Nephron progenitor cell (in vitro differentiated cells): ENCODE data around the gene GPR161.

Experiments
- DNase-seq: peaks from one replicate; pipeline ENCODE4 v3.0.0; 2021
- H3K27ac Mint-ChIP-seq: 2 replicates; pipeline ENCODE4 v1.8.0; 2021; ENCODE audit warnings: mild to moderate bottlenecking, moderate library complexity, mixed read lengths
- H3K27me3 Mint-ChIP-seq: 2 replicates; pipeline ENCODE4 v1.8.0; 2021; ENCODE audit warnings: mild to moderate bottlenecking, low read depth, mixed read lengths; ENCODE audit not compliant: poor library complexity
- H3K36me3 Mint-ChIP-seq: 2 replicates; pipeline ENCODE4 v1.8.0; 2021; ENCODE audit warnings: low read depth, mixed read lengths
- H3K4me1 Mint-ChIP-seq: 2 replicates; pipeline ENCODE4 v1.8.0; 2021; ENCODE audit warnings: mixed read lengths
- H3K4me3 Mint-ChIP-seq: 2 replicates; pipeline ENCODE4 v1.8.0; 2021; ENCODE audit warnings: mild to moderate bottlenecking, moderate library complexity, mixed read lengths
- H3K9me3 Mint-ChIP-seq: 2 replicates; pipeline ENCODE4 v1.8.0; 2021; ENCODE audit warnings: mild to moderate bottlenecking, moderate library complexity, mixed read lengths
- TF ChIP-seq, protein P1 (sequence below): fragments of 200-600 bp; sonication (generic); IDR thresholded peaks from 2 replicates; pipeline ENCODE4 v1.5.0; 2021; ENCODE audit warnings: antibody characterized with exemption

Gene GPR161

DNA sequence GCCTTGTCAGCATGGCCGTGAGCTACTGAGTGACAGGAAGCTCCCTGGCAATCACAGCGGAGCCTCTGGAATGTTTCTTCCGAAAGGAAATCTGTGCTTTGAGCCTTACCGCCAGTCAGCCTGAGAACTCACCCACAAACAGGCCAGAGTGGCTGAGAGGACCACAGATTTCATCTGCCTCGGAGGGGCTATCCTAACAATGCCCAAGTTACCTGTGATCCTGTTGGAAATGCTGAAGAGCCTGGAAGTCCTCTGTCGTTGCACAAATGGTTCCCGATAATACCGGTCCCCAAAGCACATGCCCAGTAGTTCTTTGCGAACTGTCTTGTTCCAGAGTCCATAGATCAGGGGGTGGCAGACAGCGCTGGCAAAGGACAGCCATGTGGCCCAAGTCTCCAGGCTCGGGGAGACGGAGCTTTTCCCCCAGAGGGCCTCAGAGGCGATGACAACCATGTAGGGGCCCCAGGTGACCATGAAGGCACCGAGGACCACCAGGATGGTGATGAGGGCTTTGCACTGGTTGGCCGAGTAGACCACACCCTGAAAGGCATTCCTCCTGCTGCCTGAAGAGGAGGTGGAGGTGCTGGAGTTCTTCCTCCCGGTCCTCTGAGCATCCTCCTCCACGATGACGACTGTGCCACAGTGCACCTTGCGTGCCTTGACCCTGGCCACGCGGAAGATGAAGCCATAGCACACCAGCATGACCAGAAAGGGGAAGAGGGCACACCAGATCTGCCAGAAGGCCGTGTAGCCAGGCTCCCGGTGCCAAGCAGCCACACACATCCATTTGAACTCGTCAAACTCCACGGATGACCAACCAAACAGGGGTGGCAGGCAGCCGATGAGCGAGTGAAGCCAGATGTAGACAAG lies 40.2 kb downstream of the GPR161 start:
- Mint-ChIP-seq H3K27me3 (no peaks in the 10 kb centered on the region), H3K9me3 (no peaks in the 10 kb centered on the region), H3K4me1 (peaks cover 20% of the 10 kb centered on the region), H3K27ac (no peak overlapping the region), H3K36me3 (peaks cover 64% of the 10 kb centered on the region), H3K4me3 (no peak overlapping the region)
- TF ChIP-seq, protein P1, sequence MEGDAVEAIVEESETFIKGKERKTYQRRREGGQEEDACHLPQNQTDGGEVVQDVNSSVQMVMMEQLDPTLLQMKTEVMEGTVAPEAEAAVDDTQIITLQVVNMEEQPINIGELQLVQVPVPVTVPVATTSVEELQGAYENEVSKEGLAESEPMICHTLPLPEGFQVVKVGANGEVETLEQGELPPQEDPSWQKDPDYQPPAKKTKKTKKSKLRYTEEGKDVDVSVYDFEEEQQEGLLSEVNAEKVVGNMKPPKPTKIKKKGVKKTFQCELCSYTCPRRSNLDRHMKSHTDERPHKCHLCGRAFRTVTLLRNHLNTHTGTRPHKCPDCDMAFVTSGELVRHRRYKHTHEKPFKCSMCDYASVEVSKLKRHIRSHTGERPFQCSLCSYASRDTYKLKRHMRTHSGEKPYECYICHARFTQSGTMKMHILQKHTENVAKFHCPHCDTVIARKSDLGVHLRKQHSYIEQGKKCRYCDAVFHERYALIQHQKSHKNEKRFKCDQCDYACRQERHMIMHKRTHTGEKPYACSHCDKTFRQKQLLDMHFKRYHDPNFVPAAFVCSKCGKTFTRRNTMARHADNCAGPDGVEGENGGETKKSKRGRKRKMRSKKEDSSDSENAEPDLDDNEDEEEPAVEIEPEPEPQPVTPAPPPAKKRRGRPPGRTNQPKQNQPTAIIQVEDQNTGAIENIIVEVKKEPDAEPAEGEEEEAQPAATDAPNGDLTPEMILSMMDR, result no peak
- no peak for DNase-seq

DNA sequence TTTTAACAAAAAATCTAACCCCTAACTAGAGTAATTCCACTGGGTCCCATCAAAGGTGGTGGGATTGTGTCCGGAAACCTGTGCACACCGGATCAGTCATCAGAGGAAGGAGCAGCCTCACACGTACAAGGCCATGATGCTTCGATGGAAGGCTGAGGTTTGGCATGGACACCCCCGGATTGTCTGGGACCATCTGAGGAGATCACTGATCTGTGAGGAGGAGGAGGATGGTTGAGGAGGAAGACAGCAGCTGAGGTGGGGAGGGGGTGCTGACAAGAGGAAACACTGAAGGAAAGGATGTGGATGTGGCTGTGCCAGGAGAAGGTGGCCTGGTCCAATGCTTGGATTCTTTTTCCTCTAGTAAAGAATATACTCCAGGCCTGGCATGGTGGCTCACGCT lies 41.3 kb downstream of the GPR161 start:
- no peak overlapping the region for H3K27ac Mint-ChIP-seq
- no peak overlapping the region for H3K4me3 Mint-ChIP-seq
- peaks cover 19% of the 10 kb centered on the region for H3K4me1 Mint-ChIP-seq
- TF ChIP-seq, protein P1, result no peak
- no peaks in the 10 kb centered on the region for H3K27me3 Mint-ChIP-seq
- peaks cover 63% of the 10 kb centered on the region for H3K36me3 Mint-ChIP-seq
- no peaks in the 10 kb centered on the region for H3K9me3 Mint-ChIP-seq
- no peak for DNase-seq

DNA sequence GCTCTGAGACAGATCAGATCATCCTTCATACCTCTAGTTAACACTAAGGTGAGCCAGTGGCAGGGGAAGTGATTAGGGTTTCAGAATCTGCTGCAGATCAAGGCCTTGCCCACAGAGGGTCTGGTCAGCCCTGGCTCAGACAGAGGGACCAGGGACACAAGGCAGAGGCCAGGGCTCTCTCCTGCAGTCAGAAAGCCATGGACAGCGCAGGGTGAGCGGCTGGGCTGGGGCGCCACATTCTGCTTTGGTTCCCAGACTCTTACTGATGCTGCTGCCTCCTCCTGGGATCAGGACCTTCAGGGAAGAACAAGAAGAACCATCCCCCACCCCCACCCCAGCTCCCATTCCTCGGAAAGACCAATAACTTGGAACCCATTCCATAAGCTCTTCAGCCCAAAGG lies 43.1 kb downstream of the GPR161 start:
- Mint-ChIP-seq H3K36me3 (peaks cover 50% of the 10 kb centered on the region), H3K27me3 (no peaks in the 10 kb centered on the region), H3K4me1 (peaks cover 5% of the 10 kb centered on the region), H3K4me3 (no peak overlapping the region), H3K9me3 (no peaks in the 10 kb centered on the region), H3K27ac (peak overlapping the region; percentile 75)
- no peak for DNase-seq
- TF ChIP-seq, protein P1, result no peak

DNA sequence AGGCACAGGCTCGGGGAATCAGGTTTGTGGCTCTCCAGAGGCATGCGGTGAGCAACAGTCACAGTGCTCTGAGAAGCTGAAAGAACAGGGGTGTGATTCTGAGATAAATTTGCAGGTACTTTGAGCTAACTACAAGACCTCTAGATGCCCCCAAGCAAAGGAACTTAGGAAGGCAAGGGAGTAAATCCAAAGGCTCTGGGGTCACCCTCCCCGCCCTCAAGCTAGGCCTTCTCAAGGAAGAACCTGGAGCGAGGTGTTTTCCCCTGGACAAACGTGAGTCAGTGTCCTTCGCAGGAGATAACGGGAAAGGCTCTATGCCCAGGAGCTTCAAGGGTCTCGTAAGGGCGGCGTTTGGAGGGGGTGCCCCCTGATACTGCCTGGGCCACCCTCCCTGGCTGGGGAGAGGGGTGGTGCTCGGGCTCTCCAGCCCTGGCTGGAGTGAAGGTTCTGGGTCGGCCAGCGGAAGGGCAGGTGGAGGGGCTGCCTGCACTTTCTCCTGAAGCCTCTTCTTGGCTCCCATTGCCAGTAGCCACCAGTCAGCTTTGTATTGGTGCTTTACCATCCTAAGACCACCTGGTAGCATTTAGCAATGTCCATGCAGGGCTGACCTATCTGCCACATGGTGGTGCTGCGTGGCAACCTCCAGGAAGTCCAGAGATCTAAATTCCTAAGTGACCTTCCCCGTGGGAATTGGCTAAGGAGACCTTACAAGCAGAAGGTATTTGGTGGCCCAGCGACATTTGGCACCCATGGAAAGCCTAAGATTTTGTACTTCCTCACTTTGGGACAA lies 44.0 kb downstream of the GPR161 start:
- Mint-ChIP-seq H3K27ac (peak overlapping the region; percentile 75), H3K27me3 (no peaks in the 10 kb centered on the region), H3K4me3 (no peak overlapping the region), H3K36me3 (peaks cover 45% of the 10 kb centered on the region), H3K9me3 (no peaks in the 10 kb centered on the region), H3K4me1 (peaks cover 5% of the 10 kb centered on the region)
- TF ChIP-seq, protein P1, result no peak
- DNase-seq, result no peak

DNA sequence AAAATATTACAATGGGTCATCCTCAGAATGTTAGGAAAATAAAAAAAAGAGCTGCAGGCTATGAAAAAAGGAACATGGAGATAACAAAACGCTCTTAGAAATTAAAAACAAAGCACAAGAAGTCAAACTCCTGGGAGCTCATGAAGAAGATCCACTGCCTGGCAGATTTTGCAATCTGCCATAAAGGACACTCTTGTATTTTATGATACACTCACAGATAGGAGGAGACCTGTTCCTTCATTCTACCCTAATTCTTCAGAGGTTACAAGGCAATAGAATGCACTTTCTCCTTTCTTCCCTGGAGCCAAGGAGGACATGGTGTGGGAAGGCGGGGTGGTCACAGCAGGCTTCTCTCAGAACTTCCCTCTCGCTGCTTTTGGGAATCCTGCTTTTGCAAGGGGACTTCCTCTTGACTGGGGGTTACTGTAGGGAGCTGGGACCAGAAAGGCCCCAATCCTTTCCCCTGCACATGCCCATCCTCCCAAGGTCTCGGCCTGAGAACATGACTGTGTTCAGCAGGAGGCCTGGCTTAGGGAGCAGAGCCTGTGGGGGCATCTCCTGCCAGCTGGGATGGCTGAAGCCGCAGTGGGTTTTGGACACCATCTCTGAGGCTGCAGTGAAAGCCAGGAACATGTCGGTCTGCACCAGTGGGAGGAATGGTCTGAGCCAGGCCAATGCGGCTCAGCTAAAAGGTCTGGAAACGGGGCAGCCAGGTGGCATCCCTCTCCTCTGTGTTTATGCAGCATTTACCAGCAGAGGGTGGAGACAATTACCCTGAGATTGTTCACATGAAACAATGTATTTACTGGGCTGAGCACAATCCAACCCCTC lies 44.8 kb downstream of the GPR161 start:
- TF ChIP-seq, protein P1, result no peak
- DNase-seq, result no peak
- Mint-ChIP-seq H3K27ac (peak overlapping the region; percentile 34), H3K36me3 (peaks cover 42% of the 10 kb centered on the region), H3K27me3 (no peaks in the 10 kb centered on the region), H3K9me3 (no peaks in the 10 kb centered on the region), H3K4me3 (no peak overlapping the region), H3K4me1 (peaks cover 5% of the 10 kb centered on the region)
